ENCODE measurements around the gene CRKL.

DNA sequence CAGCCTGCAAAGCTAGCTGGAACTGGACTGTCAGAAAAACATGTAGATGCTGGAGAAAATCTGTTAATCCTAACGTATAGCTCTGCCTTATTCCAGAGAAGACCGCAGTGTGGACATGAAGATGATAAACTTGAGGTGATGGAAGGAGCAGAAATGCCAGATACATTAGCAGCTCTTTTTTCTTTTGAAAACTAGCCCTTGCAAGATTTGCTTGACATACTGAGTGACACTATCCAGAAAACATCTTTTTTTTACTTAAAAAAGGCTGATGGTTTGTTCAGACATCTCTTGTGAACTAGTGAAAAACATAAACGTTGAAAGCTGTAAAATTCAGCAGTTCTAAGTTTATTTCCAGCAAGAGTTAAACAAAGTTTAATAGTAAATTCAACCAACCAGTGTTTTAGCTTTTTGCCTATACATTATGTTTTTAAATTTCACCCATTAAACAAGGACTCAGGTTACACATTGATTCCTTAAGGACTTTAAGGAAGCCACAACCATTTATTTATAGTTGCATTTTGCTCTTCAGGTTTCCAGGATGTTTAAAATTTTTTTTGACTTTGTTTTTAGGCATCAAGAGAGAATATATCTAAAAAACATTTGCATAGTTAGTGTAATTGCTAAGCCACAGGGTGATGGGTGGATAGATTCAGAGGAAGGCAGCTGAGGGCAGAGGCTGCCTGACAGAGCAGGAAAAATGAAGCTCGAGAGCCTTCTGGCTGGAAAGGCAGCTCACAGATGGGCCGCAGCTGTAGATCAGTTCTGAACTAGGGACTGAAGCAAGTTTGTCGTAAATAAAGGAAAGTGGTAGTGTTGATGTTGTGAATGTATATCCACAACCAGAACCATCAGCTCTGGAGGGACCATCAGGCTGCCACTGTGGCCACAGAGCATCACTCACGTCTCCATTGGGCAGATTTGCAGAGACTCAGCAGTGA lies 48.9 kb upstream of the CRKL start:
- TF ChIP-seq, protein P1, sequence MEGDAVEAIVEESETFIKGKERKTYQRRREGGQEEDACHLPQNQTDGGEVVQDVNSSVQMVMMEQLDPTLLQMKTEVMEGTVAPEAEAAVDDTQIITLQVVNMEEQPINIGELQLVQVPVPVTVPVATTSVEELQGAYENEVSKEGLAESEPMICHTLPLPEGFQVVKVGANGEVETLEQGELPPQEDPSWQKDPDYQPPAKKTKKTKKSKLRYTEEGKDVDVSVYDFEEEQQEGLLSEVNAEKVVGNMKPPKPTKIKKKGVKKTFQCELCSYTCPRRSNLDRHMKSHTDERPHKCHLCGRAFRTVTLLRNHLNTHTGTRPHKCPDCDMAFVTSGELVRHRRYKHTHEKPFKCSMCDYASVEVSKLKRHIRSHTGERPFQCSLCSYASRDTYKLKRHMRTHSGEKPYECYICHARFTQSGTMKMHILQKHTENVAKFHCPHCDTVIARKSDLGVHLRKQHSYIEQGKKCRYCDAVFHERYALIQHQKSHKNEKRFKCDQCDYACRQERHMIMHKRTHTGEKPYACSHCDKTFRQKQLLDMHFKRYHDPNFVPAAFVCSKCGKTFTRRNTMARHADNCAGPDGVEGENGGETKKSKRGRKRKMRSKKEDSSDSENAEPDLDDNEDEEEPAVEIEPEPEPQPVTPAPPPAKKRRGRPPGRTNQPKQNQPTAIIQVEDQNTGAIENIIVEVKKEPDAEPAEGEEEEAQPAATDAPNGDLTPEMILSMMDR (IDR thresholded peaks at IDR 0.05; ENCODE audit: borderline replicate concordance, extremely low read depth, low read length, poor library complexity, severe bottlenecking), result no peak
- no peak for TF ChIP-seq EZH2 (IDR thresholded peaks at IDR 0.05; ENCODE audit: borderline replicate concordance, low read depth, low read length, severe bottlenecking)

Data from DND-41 (cell line).